ENCODE results near the gene CT45A2. TPM values are rescaled to one million over a fixed set of nuclear protein-coding genes. Genes with fewer than 3 reads are reported as not detected.
"Not testable (repeated sequence)": the region's sequence is repeated elsewhere in the genome, so short reads cannot be mapped to it uniquely, and the experiment has no call there.

The CT45A2 gene
- not detected for total RNA-seq

- DNase-seq: not testable (repeated sequence)
These were observed at the start of gene CT45A2 for GRCh38 chrX:135819912-135820311. CT45A2 (minus strand) TSS chrX:135820012; CDS start chrX:135816265, 3,747 bp downstream.

GRCh38 chrX:135854438-135854837 lies 34.6 kb upstream of the CT45A2 start, which contains the start of gene CT45A8:
CT45A8 (minus strand) TSS chrX:135854538; CDS start chrX:135850783, 3,755 bp downstream.
- not testable (repeated sequence) for DNase-seq

- DNase-seq: not testable (repeated sequence)
These were observed 17.4 kb upstream of the CT45A2 start, which contains the start of gene CT45A7 for GRCh38 chrX:135837180-135837579. CT45A7 (minus strand) TSS chrX:135837280; CDS start chrX:135833533, 3,747 bp downstream.

- not testable (repeated sequence) for DNase-seq
These were observed 17.1 kb downstream of the CT45A2 start, which contains the start of gene CT45A6 for GRCh38 chrX:135802687-135803086. CT45A6 (minus strand) TSS chrX:135802787; CDS start chrX:135798993, 3,794 bp downstream.

- not testable (repeated sequence) for DNase-seq
These were observed 34.4 kb downstream of the CT45A2 start, which contains the start of gene CT45A5 for GRCh38 chrX:135785403-135785802. CT45A5 (minus strand) TSS chrX:135785503; CDS start chrX:135781729, 3,774 bp downstream.

- not testable (repeated sequence) for DNase-seq
These were observed 51.7 kb downstream of the CT45A2 start, which contains the start of gene CT45A3 for GRCh38 chrX:135768091-135768490. CT45A3 (minus strand) TSS chrX:135768191; CDS start chrX:135764444, 3,747 bp downstream.
